Neuronal stem cell (in vitro differentiated cells): ENCODE results near the gene SCCPDH.

Source experiments
- DNase-seq: peaks from one replicate; pipeline ENCODE4 v3.0.0-alpha.2; 2013; ENCODE audit warnings: low spot score
- H2AFZ ChIP-seq: one replicate; pipeline ENCODE4 v1.6.1; 2013; ENCODE audit warnings: mild to moderate bottlenecking, low read length, inconsistent platforms
- H2AK5ac ChIP-seq: 2 replicates; pipeline ENCODE4 v1.6.1; 2013; ENCODE audit warnings: low read depth, mild to moderate bottlenecking, inconsistent platforms, low read length, moderate library complexity, mixed read lengths
- H2BK120ac ChIP-seq: 2 replicates; pipeline ENCODE4 v1.6.1; 2013; ENCODE audit warnings: low read depth, mild to moderate bottlenecking, inconsistent platforms, low read length, moderate library complexity, mixed read lengths
- H2BK12ac ChIP-seq: one replicate; pipeline ENCODE4 v1.6.1; 2013; ENCODE audit warnings: low read length, inconsistent platforms
- H2BK15ac ChIP-seq: 2 replicates; pipeline ENCODE4 v1.6.1; 2013; ENCODE audit warnings: mild to moderate bottlenecking, low read length, inconsistent platforms, mixed read lengths
- H2BK5ac ChIP-seq: one replicate; pipeline ENCODE4 v1.6.1; 2013; ENCODE audit warnings: inconsistent platforms, mild to moderate bottlenecking, low read length, moderate library complexity
- H3K14ac ChIP-seq: one replicate; pipeline ENCODE4 v1.6.1; 2013; ENCODE audit warnings: low read length, inconsistent platforms
- H3K18ac ChIP-seq: 2 replicates; pipeline ENCODE4 v1.6.1; 2013; ENCODE audit warnings: low read length, inconsistent platforms
- H3K23ac ChIP-seq: 2 replicates; pipeline ENCODE4 v1.6.1; 2013; ENCODE audit warnings: low read depth, mild to moderate bottlenecking, mixed read lengths, low read length, inconsistent platforms; ENCODE audit not compliant: poor library complexity
- H3K27ac ChIP-seq: replicated peaks from 3 replicates; pipeline ENCODE4 v1.5.1; 2013; ENCODE audit warnings: low read length, inconsistent platforms
- H3K27me3 ChIP-seq, 3 experiments: 2 replicates each; pipeline ENCODE4 v1.6.1; 2013; ENCODE audit warnings: low read length in 3 of 3, mild to moderate bottlenecking in 2 of 3, inconsistent platforms in 1 of 3, low read depth in 1 of 3, mixed read lengths in 1 of 3, moderate library complexity in 1 of 3; ENCODE audit not compliant: control insufficient read depth in 3 of 3, insufficient read depth in 3 of 3
- H3K36me3 ChIP-seq, 2 donors: replicated peaks in 1 of 2; 2 replicates each; pipeline ENCODE4 v1.6.1; 2013; ENCODE audit warnings: low read length in 2 of 2; ENCODE audit not compliant: control insufficient read depth in 2 of 2, insufficient read depth in 2 of 2
- H3K4ac ChIP-seq: 2 replicates; pipeline ENCODE4 v1.6.1; 2013; ENCODE audit warnings: inconsistent platforms, mild to moderate bottlenecking, low read length, moderate library complexity
- H3K4me1 ChIP-seq, 2 donors: 1 replicate in 1 of 2; 2 replicates in 1 of 2; pipeline ENCODE4 v1.6.1; 2013; ENCODE audit warnings: low read length in 2 of 2, low read depth in 1 of 2; ENCODE audit not compliant: control insufficient read depth in 2 of 2, insufficient read depth in 1 of 2
- H3K4me2 ChIP-seq: one replicate; pipeline ENCODE4 v1.6.1; 2013; ENCODE audit warnings: mild to moderate bottlenecking, low read length, inconsistent platforms; ENCODE audit not compliant: insufficient read depth, poor library complexity, severe bottlenecking
- H3K4me3 ChIP-seq, 2 donors: 2 replicates each; pipeline ENCODE4 v1.5.1; 2013; ENCODE audit warnings: low read length in 2 of 2, mild to moderate bottlenecking in 2 of 2, inconsistent platforms in 1 of 2, moderate library complexity in 1 of 2
- H3K79me1 ChIP-seq: one replicate; pipeline ENCODE4 v1.6.1; 2013; ENCODE audit warnings: low read depth, mild to moderate bottlenecking, inconsistent platforms, low read length, moderate library complexity
- H3K9ac ChIP-seq: one replicate; pipeline ENCODE4 v1.6.1; 2013; ENCODE audit warnings: mild to moderate bottlenecking, low read depth, low read length, inconsistent platforms; ENCODE audit not compliant: poor library complexity
- H3K9me3 ChIP-seq, 2 donors: replicated peaks in 1 of 2; 2 replicates each; pipeline versions ENCODE3 to v1.6.1; 2013; ENCODE audit warnings: low read length in 2 of 2, mild to moderate bottlenecking in 2 of 2, inconsistent platforms in 1 of 2, low read depth in 1 of 2, mixed read lengths in 1 of 2, moderate library complexity in 1 of 2; ENCODE audit not compliant: control insufficient read depth in 2 of 2, insufficient read depth in 1 of 2
- H4K8ac ChIP-seq: one replicate; pipeline ENCODE4 v1.6.1; 2013; ENCODE audit warnings: low read depth, mild to moderate bottlenecking, inconsistent platforms, low read length, moderate library complexity
- H4K91ac ChIP-seq: one replicate; pipeline ENCODE4 v1.6.1; 2013; ENCODE audit warnings: low read length, low read depth, mild to moderate bottlenecking, inconsistent platforms; ENCODE audit not compliant: poor library complexity
- WGBS, 2 donors: extraction: QIAGEN DNeasy Blood & Tissue Kit; methylation state at CpG; one replicate each; pipeline ENCODE4 v1.1.7; 2013; ENCODE audit warnings: missing lambda C conversion rate in 2 of 2, mixed read lengths in 1 of 2; ENCODE audit not compliant: insufficient read length in 2 of 2, insufficient replicate concordance in 1 of 2; ENCODE audit errors: extremely low coverage in 2 of 2; 5-methylcytosine and 5-hydroxymethylcytosine counted together

SCCPDH gene

DNA sequence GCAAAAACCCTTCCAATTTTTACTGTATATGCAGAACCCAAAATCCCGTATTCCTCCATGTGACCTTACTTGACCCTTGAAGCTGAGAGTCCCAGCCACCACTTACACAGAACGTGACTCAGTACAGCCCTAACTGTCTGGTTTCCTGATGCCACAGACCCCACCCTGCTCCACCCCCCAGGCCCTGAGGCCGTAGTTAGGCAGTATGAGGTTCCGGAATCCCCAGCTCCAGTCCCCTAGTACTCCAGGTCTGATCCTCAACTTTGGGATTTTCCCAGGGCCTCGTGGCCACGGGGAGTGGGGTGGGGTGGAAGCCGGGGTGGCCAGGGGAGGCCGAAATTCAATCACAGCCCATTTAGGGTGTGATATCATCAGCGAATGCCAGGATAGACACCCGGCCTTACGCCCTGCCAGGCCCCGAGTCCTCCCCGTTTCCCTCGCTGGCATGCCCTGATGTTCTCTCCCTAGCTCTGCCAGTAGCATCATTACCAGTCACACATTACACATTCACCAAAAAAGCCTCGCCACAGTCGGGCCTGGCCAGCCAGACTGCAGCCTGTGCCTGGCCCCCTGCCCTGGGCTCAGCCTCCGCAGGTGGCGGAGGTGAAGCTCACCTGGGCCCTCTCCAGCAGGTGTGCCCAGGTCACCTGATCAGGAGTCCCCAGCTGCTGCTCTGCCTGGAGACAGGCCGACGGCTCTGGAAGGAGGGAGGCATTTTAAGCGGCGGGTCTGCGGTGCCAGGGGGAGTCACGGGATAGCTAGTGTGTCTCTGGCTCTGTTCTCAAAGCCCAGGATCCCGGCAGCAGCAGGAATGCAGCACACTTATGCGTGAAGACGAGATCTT is 70.8 kb downstream of the SCCPDH start:
- H2BK5ac ChIP-seq: no peak overlapping the region
- peak overlapping the region; percentile 79 for H3K18ac ChIP-seq
- no peaks in the 10 kb centered on the region for H3K79me1 ChIP-seq
- H2AFZ ChIP-seq: no peak overlapping the region
- no peak overlapping the region for H3K4me2 ChIP-seq
- H3K14ac ChIP-seq: no peak overlapping the region
- no peak overlapping the region for H4K91ac ChIP-seq
- H3K27me3 ChIP-seq: peaks cover 0 to 15% (median 0%) of the 10 kb centered on the region in 3 experiments
- peak overlapping the region; percentile 66 for H4K8ac ChIP-seq
- peak overlapping the region; percentile 30 for H2BK12ac ChIP-seq
- no peak overlapping the region for H3K23ac ChIP-seq
- peak overlapping the region; percentile 3 for H3K9ac ChIP-seq
- H3K4me1 ChIP-seq: peaks cover 17 to 21% of the 10 kb centered on the region in 2 donors
- H3K9me3 ChIP-seq: peaks cover 2 to 3% of the 10 kb centered on the region in 2 donors
- H3K4me3 ChIP-seq: no peak overlapping the region
- peak overlapping the region; percentile 63 for H2AK5ac ChIP-seq
- no peak overlapping the region for H3K27ac ChIP-seq
- no peak overlapping the region for H2BK15ac ChIP-seq
- no peak overlapping the region for H3K4ac ChIP-seq
- no peak overlapping the region for H2BK120ac ChIP-seq
- no peaks in the 10 kb centered on the region for H3K36me3 ChIP-seq
- no CpG with 5 or more reads among the region's 27 CpGs for WGBS, 2 donors
- DNase-seq: no peak

DNA sequence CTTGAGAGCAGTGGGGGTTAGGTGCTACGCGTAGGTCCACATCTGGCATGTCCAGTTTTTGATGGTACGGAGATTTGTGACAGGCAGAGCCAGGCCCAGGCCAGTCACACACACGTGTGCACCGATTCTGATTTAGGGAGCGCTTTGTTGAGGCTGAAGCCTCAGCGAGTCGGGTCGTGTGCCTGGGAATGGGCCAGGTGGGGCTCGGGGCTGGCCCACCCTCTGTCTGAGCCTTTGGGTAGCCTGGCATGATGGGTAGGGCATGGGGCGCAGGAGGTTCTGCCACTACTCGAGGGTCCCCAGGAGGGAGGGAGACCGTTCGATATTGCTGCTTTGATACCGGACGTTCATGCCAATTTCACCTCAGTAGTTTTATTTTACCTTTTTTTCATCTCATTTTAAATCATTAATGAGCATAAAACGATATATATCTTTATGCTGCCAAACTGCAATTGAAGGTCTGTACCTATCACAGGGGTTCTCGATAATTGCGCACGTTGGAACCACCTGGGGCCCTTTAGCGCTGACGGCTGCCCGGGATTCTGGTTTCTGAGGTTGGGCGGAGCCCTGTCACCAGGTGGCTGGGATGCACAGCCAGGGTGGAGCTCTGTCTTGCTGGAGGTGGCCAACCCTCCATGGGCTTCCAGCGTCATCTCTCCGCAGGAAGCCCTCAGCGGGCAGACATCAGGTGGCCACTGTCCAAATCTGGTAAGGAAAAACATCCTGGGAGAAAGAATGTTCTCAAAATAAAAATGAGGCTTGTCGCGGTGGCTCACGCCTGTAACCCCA is 71.9 kb downstream of the SCCPDH start:
- peak overlapping the region; percentile 22 for H3K18ac ChIP-seq
- no peak overlapping the region for H2AK5ac ChIP-seq
- H3K27ac ChIP-seq: no peak overlapping the region
- H2BK12ac ChIP-seq: no peak overlapping the region
- H3K4ac ChIP-seq: no peak overlapping the region
- H2AFZ ChIP-seq: no peak overlapping the region
- H3K23ac ChIP-seq: no peak overlapping the region
- H3K4me2 ChIP-seq: no peak overlapping the region
- DNase-seq: no peak
- WGBS, 2 donors: no CpG with 5 or more reads among the region's 30 CpGs
- H3K9me3 ChIP-seq: peaks cover 0 to 3% of the 10 kb centered on the region in 2 donors
- peak overlapping the region; percentile 10 for H2BK5ac ChIP-seq
- no peak overlapping the region for H4K8ac ChIP-seq
- H3K27me3 ChIP-seq: peaks cover 0 to 15% (median 0%) of the 10 kb centered on the region in 3 experiments
- H4K91ac ChIP-seq: no peak overlapping the region
- no peak overlapping the region for H3K14ac ChIP-seq
- H2BK15ac ChIP-seq: no peak overlapping the region
- no peaks in the 10 kb centered on the region for H3K79me1 ChIP-seq
- no peak overlapping the region for H3K9ac ChIP-seq
- H3K4me3 ChIP-seq: no peak overlapping the region
- no peak overlapping the region for H2BK120ac ChIP-seq
- H3K4me1 ChIP-seq: peaks cover 17 to 21% of the 10 kb centered on the region in 2 donors
- H3K36me3 ChIP-seq: no peaks in the 10 kb centered on the region

DNA sequence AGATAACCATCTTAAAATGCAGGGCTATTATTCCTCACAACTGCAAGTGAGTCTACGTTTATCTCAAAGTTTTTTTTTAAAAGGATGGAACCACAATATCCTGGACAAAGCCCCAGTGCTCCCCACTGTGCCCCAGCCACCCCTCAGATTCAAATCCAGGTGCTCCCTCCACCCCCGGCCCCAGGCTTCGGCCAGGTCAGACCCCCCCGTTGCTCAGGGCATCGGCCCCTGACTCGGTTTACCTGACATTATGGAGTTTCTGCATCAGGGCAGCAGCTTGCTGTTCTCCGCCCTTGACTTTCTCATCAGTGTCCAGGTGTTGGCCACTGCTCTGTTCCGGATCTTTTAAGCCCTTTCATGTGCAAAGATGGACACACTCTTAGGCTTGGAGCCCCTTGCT is 72.9 kb downstream of the SCCPDH start:
- Histone ChIP-seq H3K27me3 (peaks cover 0 to 15% (median 0%) of the 10 kb centered on the region in 3 experiments), H3K36me3 (no peaks in the 10 kb centered on the region), H4K91ac (no peak overlapping the region), H3K18ac (no peak overlapping the region), H3K14ac (no peak overlapping the region), H3K79me1 (no peaks in the 10 kb centered on the region), H2BK15ac (no peak overlapping the region), H3K9ac (no peak overlapping the region), H2AFZ (no peak overlapping the region), H3K27ac (no peak overlapping the region), H2BK5ac (no peak overlapping the region), H3K9me3 (peaks cover 0 to 3% of the 10 kb centered on the region in 2 donors), H4K8ac (no peak overlapping the region), H3K4ac (no peak overlapping the region), H3K4me3 (no peak overlapping the region), H2AK5ac (no peak overlapping the region), H3K23ac (no peak overlapping the region), H2BK12ac (no peak overlapping the region), H3K4me1 (peaks cover 17 to 21% of the 10 kb centered on the region in 2 donors), H2BK120ac (no peak overlapping the region), H3K4me2 (no peak overlapping the region)
- DNase-seq: no peak
- no CpG with 5 or more reads among the region's 8 CpGs for WGBS, 2 donors

DNA sequence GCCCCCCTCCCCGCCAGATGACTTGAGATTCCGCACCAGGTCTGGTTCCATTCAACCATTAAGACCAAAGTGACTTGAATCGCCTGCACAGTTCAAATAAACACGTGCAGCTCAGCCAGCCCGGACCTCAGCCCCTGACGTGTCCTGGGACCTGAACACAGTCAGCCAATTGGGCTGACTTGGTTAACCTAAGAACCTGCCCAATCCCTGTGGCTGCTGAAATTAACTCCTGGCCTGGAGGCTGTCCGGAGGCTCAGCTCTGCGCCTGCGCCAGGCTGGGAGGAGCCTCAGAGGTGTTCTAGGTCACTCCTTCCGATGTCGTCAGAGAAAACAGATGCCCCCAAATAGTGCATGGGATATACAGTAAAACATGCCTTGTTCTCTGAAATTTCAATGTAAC is 73.4 kb downstream of the SCCPDH start:
- no peak overlapping the region for H3K27ac ChIP-seq
- WGBS, 2 donors: no CpG with 5 or more reads among the region's 11 CpGs

More for the DNA sequence above, 73.4 kb downstream of the SCCPDH start:
- H3K4me3 ChIP-seq: no peak overlapping the region
- H3K23ac ChIP-seq: no peak overlapping the region
- no peak overlapping the region for H3K9ac ChIP-seq
- no peak overlapping the region for H3K4ac ChIP-seq
- H3K18ac ChIP-seq: no peak overlapping the region
- H2BK120ac ChIP-seq: no peak overlapping the region
- peaks cover 0 to 15% (median 0%) of the 10 kb centered on the region in 3 experiments for H3K27me3 ChIP-seq
- H2BK12ac ChIP-seq: no peak overlapping the region
- H3K36me3 ChIP-seq: no peaks in the 10 kb centered on the region
- H2AFZ ChIP-seq: no peak overlapping the region
- H3K4me1 ChIP-seq: peaks cover 17 to 21% of the 10 kb centered on the region in 2 donors
- peaks cover 0 to 3% of the 10 kb centered on the region in 2 donors for H3K9me3 ChIP-seq
- H2BK15ac ChIP-seq: no peak overlapping the region
- no peak overlapping the region for H4K8ac ChIP-seq
- no peaks in the 10 kb centered on the region for H3K79me1 ChIP-seq
- H4K91ac ChIP-seq: no peak overlapping the region
- no peak overlapping the region for H3K14ac ChIP-seq
- no peak overlapping the region for H2BK5ac ChIP-seq
- H2AK5ac ChIP-seq: no peak overlapping the region
- no peak for DNase-seq
- no peak overlapping the region for H3K4me2 ChIP-seq
